ENCODE results near the gene KCNIP2. TPM values are rescaled to one million over a fixed set of nuclear protein-coding genes. Genes with fewer than 3 reads are reported as not detected.

KCNIP2 gene
- 0.59 and 1.1 TPM in 2 replicates for total RNA-seq

GRCh38 chr10:101843032-101844021, at the start of gene KCNIP2:
Gene KCNIP2 (minus strand): TSS chr10:101843800. CDS start chr10:101843568, 232 bp downstream.

GRCh38 chr10:101818119-101818871, 25.3 kb downstream of the KCNIP2 start, which contains the start of gene OGA:
Gene OGA (minus strand): TSS chr10:101818444. CDS start chr10:101818022, 422 bp downstream.

DNA sequence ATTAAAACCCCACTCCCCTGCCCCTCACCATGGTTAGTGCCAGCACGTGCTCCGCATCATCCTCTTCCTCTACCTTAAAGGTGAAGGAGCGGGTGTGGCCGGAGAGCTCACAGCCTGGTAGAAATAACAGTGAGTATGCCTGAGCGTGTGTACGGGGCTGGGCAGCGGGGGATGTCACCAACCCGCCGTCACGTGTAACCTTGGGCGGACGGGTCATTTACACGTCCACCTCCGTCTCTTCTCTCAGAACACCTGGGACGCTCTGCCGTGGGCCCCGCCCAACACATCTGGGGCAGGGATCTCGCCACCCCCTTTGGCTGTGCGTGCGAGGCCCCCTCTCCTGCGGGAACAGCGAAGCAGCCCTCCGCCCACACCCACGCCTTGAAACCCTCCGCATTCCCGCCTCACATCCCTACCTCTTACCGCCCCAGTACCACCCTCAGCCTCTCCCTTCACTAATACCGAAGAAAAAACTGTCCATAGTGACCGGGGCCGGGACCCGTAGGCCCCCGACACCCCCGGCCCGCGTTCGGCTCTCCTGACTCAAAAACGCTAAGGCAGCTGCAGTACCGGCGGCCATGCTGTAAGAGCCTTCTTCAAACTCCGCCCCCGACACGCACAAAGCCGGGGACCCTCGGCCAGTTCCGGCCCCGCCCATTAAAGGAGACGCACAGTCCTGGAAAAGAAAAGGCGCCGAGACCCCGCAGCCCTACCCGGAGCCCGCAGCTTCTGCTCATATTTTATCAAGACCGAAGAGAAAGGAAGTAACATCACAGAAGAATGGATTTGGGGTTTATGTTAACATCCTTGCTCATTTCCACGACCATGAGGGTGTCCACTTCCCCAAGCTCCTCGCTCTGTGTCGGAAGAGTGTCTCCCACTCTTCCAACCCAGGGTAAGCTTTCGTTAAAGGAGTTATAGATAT, 60.5 kb downstream of the KCNIP2 start, which contains the start of gene NPM3:
TSS of gene NPM3 (minus strand) at position 636 of the 925 bp plus-strand sequence. CDS start at position 580, 56 bp downstream.

Other genes starting within 250 kb of the KCNIP2 start
- gene FBXW4, start 148.6 kb downstream of the KCNIP2 start, total RNA-seq = 18.2 and 45.4 TPM in 2 replicates
- gene FGF8, start 67.7 kb downstream of the KCNIP2 start, total RNA-seq = not detected in 2 replicates
- 72.4 and 134 TPM in 2 replicates for gene NPM3, start 60.4 kb downstream of the KCNIP2 start, total RNA-seq
- gene OGA, start 25.4 kb downstream of the KCNIP2 start, total RNA-seq = 99.5 and 154 TPM in 2 replicates
- gene ARMH3, start 212.4 kb upstream of the KCNIP2 start, total RNA-seq = 11.7 and 12.2 TPM in 2 replicates
- gene HPS6, start 221.5 kb upstream of the KCNIP2 start, total RNA-seq = 30.6 and 38.2 TPM in 2 replicates

All from smooth muscle cell of the umbilical artery (primary cell).